Breast epithelium (tissue), 4 donors: ENCODE results near the gene MAGIX. TPM values are rescaled to one million over a fixed set of nuclear protein-coding genes. Genes with fewer than 3 reads are reported as not detected.
"Not testable (repeated sequence)": the region's sequence is repeated elsewhere in the genome, so short reads cannot be mapped to it uniquely, and the experiment has no call there.

Source experiments
- DNase-seq, 2 donors: peaks; one replicate each; pipeline ENCODE4 v3.0.0-alpha.2; 2019; ENCODE audit warnings: low spot score in 2 of 2
- H3K27ac ChIP-seq, 2 donors: fragments of 200-600 bp; sonication (generic) in 1 of 2; one replicate each; pipeline ENCODE4 v1.5.1; 2016 to 2019; ENCODE audit warnings: mild to moderate bottlenecking in 1 of 2
- H3K27me3 ChIP-seq, 2 donors: fragments of 200-600 bp; sonication (generic) in 1 of 2; one replicate each; pipeline versions ENCODE4 v1.5.1 to v1.6.0; 2017 to 2019; ENCODE audit warnings: control low read depth in 1 of 2, mild to moderate bottlenecking in 1 of 2
- H3K36me3 ChIP-seq: fragments of 200-600 bp; one replicate; pipeline ENCODE4 v1.5.1; 2019
- H3K4me1 ChIP-seq, 2 donors: fragments of 200-600 bp; sonication (generic); one replicate each; pipeline ENCODE4 v1.5.1; 2016 to 2019; ENCODE audit warnings: control low read depth in 1 of 2
- H3K4me3 ChIP-seq, 3 donors: fragments of 200-600 bp; sonication (generic); 1 replicate in 2 of 3; 2 replicates in 1 of 3; pipeline ENCODE4 v1.5.1; 2016 to 2019; ENCODE audit warnings: mild to moderate bottlenecking in 3 of 3, moderate library complexity in 2 of 3
- H3K9me3 ChIP-seq, 2 donors: fragments of 200-600 bp; sonication (generic) in 1 of 2; one replicate each; pipeline ENCODE4 v1.5.1; 2016 to 2019; ENCODE audit warnings: control low read depth in 1 of 2
- CTCF ChIP-seq, 3 donors: fragments of 450-650 bp; IDR thresholded peaks; one replicate each; pipeline ENCODE4 v1.5.1; 2016 to 2017; ENCODE audit warnings: antibody characterized with exemption in 3 of 3, mild to moderate bottlenecking in 3 of 3, moderate library complexity in 3 of 3
- POLR2A ChIP-seq: fragments of 450-650 bp; IDR thresholded peaks from one replicate; pipeline ENCODE4 v1.6.1; 2016; ENCODE audit warnings: antibody characterized with exemption, mild to moderate bottlenecking, moderate library complexity
- POLR2AphosphoS5 ChIP-seq, 3 donors: sonication (generic); formaldehyde crosslinking; IDR thresholded peaks; one replicate each; pipeline ENCODE4 v1.6.1; 2017; ENCODE audit warnings: antibody characterized with exemption in 3 of 3
- intact Hi-C: fragments of 100-400 bp; cut with DNase I; formaldehyde crosslinking; loops from one replicate; pipeline ENCODE4 v1.15.1; 2023; ENCODE audit warnings: low total_unique reads
- total RNA-seq, 3 donors: library from RNA; depleted of rRNA; stranded (reverse); fragments of >200 nt; gene quantifications; one replicate each; pipeline ENCODE4 v1.1.0, GENCODE V29; 2016

Gene MAGIX
- total RNA-seq, 3 donors from 2014 or later: 1.3 to 12.4 (median 4.9) TPM

GRCh38 chrX:49139713-49140112, 22.8 kb upstream of the MAGIX start:
- intact Hi-C loops: no loop called here
- Histone ChIP-seq H3K4me1 (no peaks in the 10 kb centered on the region), H3K4me3 (no peak overlapping the region), H3K27ac (no peak overlapping the region), H3K9me3 (peaks cover 18 to 51% of the 10 kb centered on the region in 2 donors), H3K27me3 (no peaks in the 10 kb centered on the region), H3K36me3 (no peaks in the 10 kb centered on the region)
- no peak for DNase-seq
- TF ChIP-seq POLR2A (no peak), CTCF (IDR thresholded peaks at IDR 0.05) (no peak), POLR2AphosphoS5 (IDR thresholded peaks at IDR 0.05) (no peak)

GRCh38 chrX:49142264-49142663, 20.3 kb upstream of the MAGIX start:
- intact Hi-C loops: not testable (repeated sequence)

GRCh38 chrX:49143154-49143553, 19.4 kb upstream of the MAGIX start:
- intact Hi-C loops, H3K4me3 ChIP-seq, H3K4me1 ChIP-seq, H3K36me3 ChIP-seq, H3K27ac ChIP-seq, H3K27me3 ChIP-seq, DNase-seq: not testable (repeated sequence)
- H3K9me3 ChIP-seq: peaks cover 18 to 51% of the 10 kb centered on the region in 2 donors

More at GRCh38 chrX:49142264-49142663, 20.3 kb upstream of the MAGIX start:
- H3K4me3 ChIP-seq, H3K27me3 ChIP-seq, DNase-seq, H3K4me1 ChIP-seq, H3K36me3 ChIP-seq, H3K27ac ChIP-seq: not testable (repeated sequence)
- H3K9me3 ChIP-seq: peaks cover 18 to 51% of the 10 kb centered on the region in 2 donors

GRCh38 chrX:49147282-49147681, 15.3 kb upstream of the MAGIX start:
- no peak for DNase-seq
- H3K27ac ChIP-seq: no peak overlapping the region
- no peak overlapping the region for H3K4me3 ChIP-seq
- intact Hi-C loops: no loop called here
- H3K9me3 ChIP-seq: peaks cover 0 to 10% of the 10 kb centered on the region in 2 donors
- H3K4me1 ChIP-seq: no peaks in the 10 kb centered on the region
- TF ChIP-seq POLR2AphosphoS5 (IDR thresholded peaks at IDR 0.05): no peak
- TF ChIP-seq CTCF (IDR thresholded peaks at IDR 0.05): no peak
- TF ChIP-seq POLR2A: no peak
- no peaks in the 10 kb centered on the region for H3K36me3 ChIP-seq
- H3K27me3 ChIP-seq: peaks cover 0 to 4% of the 10 kb centered on the region in 2 donors

- no peak for TF ChIP-seq POLR2A
- no peak for TF ChIP-seq POLR2AphosphoS5 (IDR thresholded peaks at IDR 0.05)
- TF ChIP-seq CTCF (IDR thresholded peaks at IDR 0.05): no peak
- H3K27me3 ChIP-seq: peaks cover 0 to 4% of the 10 kb centered on the region in 2 donors
Observed at GRCh38 chrX:49147936-49148335, 14.6 kb upstream of the MAGIX start.

GRCh38 chrX:49148390-49149100, 14.0 kb upstream of the MAGIX start:
- H3K9me3 ChIP-seq, H3K27ac ChIP-seq, H3K4me3 ChIP-seq, H3K27me3 ChIP-seq, DNase-seq, intact Hi-C loops, H3K36me3 ChIP-seq, H3K4me1 ChIP-seq: not testable (repeated sequence)

More at GRCh38 chrX:49147936-49148335, 14.6 kb upstream of the MAGIX start:
- Histone ChIP-seq H3K27ac (no peak overlapping the region), H3K36me3 (no peaks in the 10 kb centered on the region), H3K4me1 (no peaks in the 10 kb centered on the region), H3K4me3 (no peak overlapping the region), H3K9me3 (peaks cover 0 to 4% of the 10 kb centered on the region in 2 donors)
- intact Hi-C loops: no loop called here
- DNase-seq: no peak

- intact Hi-C loops, H3K27ac ChIP-seq, H3K4me1 ChIP-seq, DNase-seq, H3K4me3 ChIP-seq, H3K36me3 ChIP-seq, H3K9me3 ChIP-seq, H3K27me3 ChIP-seq: not testable (repeated sequence)
Observed at GRCh38 chrX:49149291-49149690, 13.3 kb upstream of the MAGIX start.
